ENCODE results near the gene ASPG. TPM values are rescaled to one million over a fixed set of nuclear protein-coding genes. Genes with fewer than 3 reads are reported as not detected.

ASPG gene
- total RNA-seq, 4 donors from 2014 or later, result 0.33 to 0.75 (median 0.45) TPM; not detected in 1

DNA sequence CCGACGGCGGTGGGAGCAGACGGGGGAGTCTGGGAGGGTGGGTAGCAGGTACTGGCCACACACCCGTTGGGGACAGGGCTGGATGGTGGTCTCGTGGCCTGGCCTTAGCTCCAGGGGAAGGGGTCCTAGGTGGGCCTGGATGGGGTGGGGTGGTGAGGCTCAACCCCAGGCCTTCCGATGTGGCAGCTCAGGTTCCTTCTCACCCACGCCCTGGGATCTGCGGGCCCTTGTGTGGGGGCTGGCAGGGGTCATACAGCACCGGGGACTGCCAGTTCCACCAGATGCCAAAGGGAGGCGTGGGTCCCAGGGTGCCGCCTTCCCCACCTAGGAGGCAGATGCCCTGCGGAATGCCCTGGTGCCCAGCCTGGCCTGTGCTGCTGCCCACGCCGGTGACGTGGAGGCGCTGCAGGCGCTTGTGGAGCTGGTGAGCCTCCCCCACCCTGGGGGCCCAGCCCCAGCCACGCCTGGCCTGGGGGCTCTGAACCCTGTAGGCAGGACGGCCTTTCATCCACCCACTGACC lies 21.0 kb downstream of the ASPG start:
- no peaks in the 10 kb centered on the region for H3K4me1 ChIP-seq
- DNase-seq (ENCODE audit: extremely low spot score), result no peak
- intact Hi-C loops (cut with DNase I), result no loop called here
- no peaks in the 10 kb centered on the region for H3K9me3 ChIP-seq
- 87% methylated on average over 9 of the region's 20 CpGs for WGBS
- no peak overlapping the region for H3K27ac ChIP-seq (replicated peaks in 1 of 4)
- TF ChIP-seq POLR2A (IDR thresholded peaks at IDR 0.05; ENCODE audit: low read depth) (no peak), POLR2AphosphoS5 (IDR thresholded peaks at IDR 0.05) (no peak), EP300 (IDR thresholded peaks at IDR 0.05) (no peak)
- TF ChIP-seq, protein P1, sequence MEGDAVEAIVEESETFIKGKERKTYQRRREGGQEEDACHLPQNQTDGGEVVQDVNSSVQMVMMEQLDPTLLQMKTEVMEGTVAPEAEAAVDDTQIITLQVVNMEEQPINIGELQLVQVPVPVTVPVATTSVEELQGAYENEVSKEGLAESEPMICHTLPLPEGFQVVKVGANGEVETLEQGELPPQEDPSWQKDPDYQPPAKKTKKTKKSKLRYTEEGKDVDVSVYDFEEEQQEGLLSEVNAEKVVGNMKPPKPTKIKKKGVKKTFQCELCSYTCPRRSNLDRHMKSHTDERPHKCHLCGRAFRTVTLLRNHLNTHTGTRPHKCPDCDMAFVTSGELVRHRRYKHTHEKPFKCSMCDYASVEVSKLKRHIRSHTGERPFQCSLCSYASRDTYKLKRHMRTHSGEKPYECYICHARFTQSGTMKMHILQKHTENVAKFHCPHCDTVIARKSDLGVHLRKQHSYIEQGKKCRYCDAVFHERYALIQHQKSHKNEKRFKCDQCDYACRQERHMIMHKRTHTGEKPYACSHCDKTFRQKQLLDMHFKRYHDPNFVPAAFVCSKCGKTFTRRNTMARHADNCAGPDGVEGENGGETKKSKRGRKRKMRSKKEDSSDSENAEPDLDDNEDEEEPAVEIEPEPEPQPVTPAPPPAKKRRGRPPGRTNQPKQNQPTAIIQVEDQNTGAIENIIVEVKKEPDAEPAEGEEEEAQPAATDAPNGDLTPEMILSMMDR (IDR thresholded peaks at IDR 0.05), result no peak
- peaks cover 0 to 7% (median 0%) of the 10 kb centered on the region in 4 donors for H3K27me3 ChIP-seq
- H3K4me3 ChIP-seq, result no peak overlapping the region
- H3K36me3 ChIP-seq, result no peaks in the 10 kb centered on the region

DNA sequence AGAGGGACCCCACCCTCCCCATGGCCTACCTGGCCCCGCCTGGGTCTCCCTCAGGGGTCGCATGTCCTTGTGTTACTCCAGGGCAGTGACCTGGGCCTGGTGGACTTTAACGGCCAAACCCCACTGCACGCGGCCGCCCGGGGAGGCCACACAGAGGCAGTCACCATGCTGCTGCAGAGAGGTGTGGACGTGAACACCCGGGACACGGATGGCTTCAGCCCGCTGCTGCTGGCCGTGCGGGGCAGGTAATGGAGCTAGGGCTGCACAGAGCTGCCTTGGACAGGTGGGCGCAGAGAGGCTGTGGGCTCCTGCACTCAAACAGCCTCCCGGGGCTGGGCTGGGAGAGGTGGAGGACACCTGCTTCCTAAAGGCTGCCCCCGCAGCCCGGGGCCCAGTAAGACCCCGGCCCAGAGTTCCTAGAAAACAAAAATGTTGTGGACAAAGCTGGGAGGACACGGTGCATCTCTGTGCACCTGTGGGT lies 21.6 kb downstream of the ASPG start:
- no peaks in the 10 kb centered on the region for H3K4me1 ChIP-seq
- H3K27ac ChIP-seq (replicated peaks in 1 of 4), result no peak overlapping the region
- no peak for DNase-seq (ENCODE audit: extremely low spot score)
- no peaks in the 10 kb centered on the region for H3K9me3 ChIP-seq
- no peaks in the 10 kb centered on the region for H3K36me3 ChIP-seq
- no peak overlapping the region for H3K4me3 ChIP-seq
- 88% methylated on average over 14 of the region's 19 CpGs for WGBS
- peaks cover 0 to 10% (median 0%) of the 10 kb centered on the region in 4 donors for H3K27me3 ChIP-seq
- intact Hi-C loops (cut with DNase I), result no loop called here
- no peak for TF ChIP-seq POLR2AphosphoS5 (IDR thresholded peaks at IDR 0.05)
- TF ChIP-seq, protein P1 (IDR thresholded peaks at IDR 0.05), result no peak
- no peak for TF ChIP-seq POLR2A (IDR thresholded peaks at IDR 0.05; ENCODE audit: low read depth)
- no peak for TF ChIP-seq EP300 (IDR thresholded peaks at IDR 0.05)

DNA sequence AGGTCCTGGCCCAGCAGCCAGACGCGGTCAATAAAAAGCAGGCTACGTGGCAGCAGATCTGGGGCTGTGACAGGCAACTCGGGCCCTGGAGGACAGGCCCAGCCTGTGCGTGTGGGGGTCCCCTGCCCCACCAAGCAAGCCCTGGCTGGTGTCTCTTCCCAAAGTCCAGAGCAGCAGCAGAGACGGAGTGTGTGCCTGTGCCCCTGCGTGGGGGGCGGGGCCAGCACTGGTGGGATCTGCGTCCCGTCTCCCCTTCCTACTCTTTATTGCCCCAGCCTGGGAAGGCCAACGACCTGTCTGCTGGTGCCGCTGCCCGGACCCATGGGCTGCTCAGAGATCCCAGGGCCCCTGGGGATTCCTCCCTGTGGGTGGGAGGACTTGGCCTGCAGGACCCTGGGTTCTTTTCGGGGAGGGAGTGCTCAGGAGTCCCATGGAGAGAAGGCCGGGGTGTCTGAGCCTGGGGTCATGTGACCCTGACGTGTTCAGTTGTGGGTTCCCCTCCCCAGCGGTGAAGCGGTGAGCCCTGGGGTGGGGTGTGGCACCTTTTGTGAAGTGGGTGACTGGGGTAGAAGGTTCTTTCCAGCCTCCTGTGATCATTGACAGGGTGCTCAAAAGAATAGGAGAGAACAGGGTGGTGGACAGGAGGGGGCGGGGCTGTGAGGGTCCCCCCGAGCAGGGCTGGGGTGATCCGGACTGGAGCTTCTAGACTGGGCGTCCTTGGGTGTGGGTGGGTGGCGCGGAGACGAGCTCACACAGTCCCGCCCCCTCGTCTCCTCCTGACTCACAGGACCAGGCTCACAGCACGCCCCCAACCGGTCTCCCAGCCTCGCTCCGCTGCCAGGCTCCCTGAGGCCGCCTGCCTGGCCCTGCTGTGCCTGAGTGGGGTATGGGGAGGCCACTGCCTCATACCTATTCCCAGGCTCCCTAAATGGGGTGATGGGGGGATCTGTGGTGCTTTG lies 22.4 kb downstream of the ASPG start:
- no peak for DNase-seq (ENCODE audit: extremely low spot score)
- no peak for TF ChIP-seq POLR2AphosphoS5 (IDR thresholded peaks at IDR 0.05)
- TF ChIP-seq POLR2A (IDR thresholded peaks at IDR 0.05; ENCODE audit: low read depth), result no peak
- TF ChIP-seq, protein P1 (IDR thresholded peaks at IDR 0.05), result no peak
- no peak for TF ChIP-seq EP300 (IDR thresholded peaks at IDR 0.05)
- 89% methylated on average over 6 of the region's 32 CpGs for WGBS

DNA sequence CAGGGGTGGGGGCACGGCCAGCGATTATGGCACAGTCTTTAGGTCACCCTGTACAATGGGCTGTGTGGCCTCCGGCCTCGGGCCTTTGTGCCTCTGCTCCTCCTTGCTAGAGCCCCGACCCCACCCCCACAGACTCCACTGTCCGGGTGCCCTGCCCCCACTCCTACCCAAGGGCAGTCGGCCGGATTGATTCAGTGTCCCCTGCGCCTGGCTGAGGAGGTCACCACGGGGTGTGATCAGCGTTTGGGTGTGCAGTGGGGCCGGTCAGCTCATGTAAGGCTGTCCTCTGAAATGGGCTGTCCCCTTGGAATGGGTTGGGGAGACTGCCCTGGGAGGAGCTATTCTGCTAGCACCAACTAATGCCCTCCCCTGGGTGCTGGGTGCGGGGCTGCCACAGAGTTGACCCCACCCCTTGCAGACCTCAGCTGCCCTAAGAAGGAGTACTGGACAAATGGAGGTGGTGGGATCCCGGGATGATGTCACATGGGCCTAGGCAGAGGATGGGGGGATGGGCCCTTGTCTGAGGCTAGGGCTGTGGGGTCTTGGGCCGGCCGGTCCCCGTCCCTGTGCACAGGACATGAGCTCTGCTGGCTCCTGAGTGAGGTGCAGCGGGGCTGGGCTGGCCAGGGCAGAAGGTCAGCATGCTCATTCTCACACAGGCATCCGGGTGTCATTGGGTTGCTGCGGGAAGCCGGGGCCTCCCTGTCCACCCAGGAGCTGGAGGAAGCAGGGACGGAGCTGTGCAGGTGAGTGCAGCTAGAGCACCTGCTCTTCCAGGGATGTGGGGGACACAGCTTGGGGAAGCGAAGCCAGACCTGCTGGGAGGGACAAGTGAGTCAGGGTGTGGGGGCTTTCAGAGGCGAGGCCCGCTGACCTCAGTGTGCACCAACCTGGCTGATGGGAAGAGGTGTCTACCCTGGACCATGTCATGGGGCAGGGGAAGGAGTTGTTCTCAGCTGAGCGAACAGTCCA lies 23.4 kb downstream of the ASPG start:
- H3K27me3 ChIP-seq, result peaks cover 0 to 20% (median 0%) of the 10 kb centered on the region in 4 donors
- DNase-seq (ENCODE audit: extremely low spot score), result no peak
- TF ChIP-seq EP300 (IDR thresholded peaks at IDR 0.05) (no peak), POLR2AphosphoS5 (IDR thresholded peaks at IDR 0.05) (no peak), POLR2A (IDR thresholded peaks at IDR 0.05; ENCODE audit: low read depth) (no peak)
- H3K27ac ChIP-seq (replicated peaks in 1 of 4), result no peak overlapping the region
- no peak overlapping the region for H3K4me3 ChIP-seq
- intact Hi-C loops (cut with DNase I), result no loop called here
- H3K36me3 ChIP-seq, result no peaks in the 10 kb centered on the region
- 62% methylated on average over 19 of the region's 26 CpGs for WGBS
- no peaks in the 10 kb centered on the region for H3K9me3 ChIP-seq
- H3K4me1 ChIP-seq, result no peaks in the 10 kb centered on the region

More for the DNA sequence above, 22.4 kb downstream of the ASPG start:
- Histone ChIP-seq H3K4me3 (no peak overlapping the region), H3K36me3 (no peaks in the 10 kb centered on the region), H3K27me3 (peaks cover 0 to 11% (median 0%) of the 10 kb centered on the region in 4 donors), H3K9me3 (no peaks in the 10 kb centered on the region), H3K27ac (replicated peaks in 1 of 4) (no peak overlapping the region), H3K4me1 (no peaks in the 10 kb centered on the region)
- intact Hi-C loops (cut with DNase I), result no loop called here
